ENCODE measurements around the gene CNEP1R1. TPM values are rescaled to one million over a fixed set of nuclear protein-coding genes. Genes with fewer than 3 reads are reported as not detected.
A peak's percentile ranks its signal among the peaks of the same experiment; 100 is the strongest.

Gene CNEP1R1
- total RNA-seq, 2 experiments from 2014 or later: 19.9 to 24.1 TPM

GRCh38 chr16:50017553-50017952 is 7.5 kb upstream of the CNEP1R1 start:
- Histone ChIP-seq H3K4me1 (ENCODE audit: insufficient read depth, low read length, poor library complexity, severe bottlenecking) (no peaks in the 10 kb centered on the region), H3K4me2 (ENCODE audit: low read length) (no peak overlapping the region), H3K27ac (ENCODE audit: low read depth, low read length, poor library complexity, severe bottlenecking) (no peak overlapping the region), H3K9me3 (ENCODE audit: low read length) (no peaks in the 10 kb centered on the region), H3K4me3 (ENCODE audit: low read depth, low read length, poor library complexity, severe bottlenecking) (no peak overlapping the region), H3K79me2 (ENCODE audit: insufficient read depth, low read depth, low read length) (no peaks in the 10 kb centered on the region), H2AFZ (ENCODE audit: low read length) (no peak overlapping the region), H4K20me1 (ENCODE audit: insufficient read depth, low read length) (no peaks in the 10 kb centered on the region), H3K36me3 (ENCODE audit: insufficient read depth, low read length) (no peaks in the 10 kb centered on the region), H3K9me2 (ENCODE audit: insufficient read depth, low read length) (no peaks in the 10 kb centered on the region)
- TF ChIP-seq EZH2phosphoT487 (IDR thresholded peaks at IDR 0.05; ENCODE audit: borderline replicate concordance, low read depth, low read length) (no peak), CTCF (conservative IDR thresholded peaks at IDR 0.05; ENCODE audit: low read length) (no peak)
- ChIA-PET CTCF (ENCODE audit: unreplicated experiment) (no interaction called here), POLR2A (no interaction called here)
- BruUV-seq (replicated peaks): no TSS peak
- intact Hi-C loops (cut with micrococcal nuclease; ENCODE audit: unreplicated experiment): no loop called here
- no peak for DNase-seq (ENCODE audit: low spot score)

GRCh38 chr16:50021544-50021943 is 3.5 kb upstream of the CNEP1R1 start:
- no peak overlapping the region for H3K4me3 ChIP-seq (ENCODE audit: low read depth, low read length, poor library complexity, severe bottlenecking)
- H3K4me1 ChIP-seq (ENCODE audit: insufficient read depth, low read length, poor library complexity, severe bottlenecking): peaks cover 14% of the 10 kb centered on the region
- H2AFZ ChIP-seq (ENCODE audit: low read length): no peak overlapping the region
- intact Hi-C loops (cut with micrococcal nuclease; ENCODE audit: unreplicated experiment): no loop called here
- POLR2A ChIA-PET: interaction anchor here (1.3 kb wide), 1 partner anchor 212 kb away, joined by 3 read pairs; no protein-coding TSS in a partner anchor
- peaks cover 12% of the 10 kb centered on the region; the same call in 1 of the 2 replicates for H4K20me1 ChIP-seq (ENCODE audit: insufficient read depth, low read length)
- no peak overlapping the region for H3K4me2 ChIP-seq (ENCODE audit: low read length)
- DNase-seq (ENCODE audit: low spot score): peak; percentile 25
- TF ChIP-seq CTCF (conservative IDR thresholded peaks at IDR 0.05; ENCODE audit: low read length): 0 out of 2 replicates have a peak, but pooled peaks have one; percentile 33
- no peak for TF ChIP-seq EZH2phosphoT487 (IDR thresholded peaks at IDR 0.05; ENCODE audit: borderline replicate concordance, low read depth, low read length)
- no peaks in the 10 kb centered on the region for H3K9me2 ChIP-seq (ENCODE audit: insufficient read depth, low read length)
- CTCF ChIA-PET (ENCODE audit: unreplicated experiment): no interaction called here
- H3K9me3 ChIP-seq (ENCODE audit: low read length): no peaks in the 10 kb centered on the region
- peaks cover 13% of the 10 kb centered on the region for H3K79me2 ChIP-seq (ENCODE audit: insufficient read depth, low read depth, low read length)
- H3K27ac ChIP-seq (ENCODE audit: low read depth, low read length, poor library complexity, severe bottlenecking): no peak overlapping the region
- no peaks in the 10 kb centered on the region for H3K36me3 ChIP-seq (ENCODE audit: insufficient read depth, low read length)
- BruUV-seq (replicated peaks): no TSS peak

DNA sequence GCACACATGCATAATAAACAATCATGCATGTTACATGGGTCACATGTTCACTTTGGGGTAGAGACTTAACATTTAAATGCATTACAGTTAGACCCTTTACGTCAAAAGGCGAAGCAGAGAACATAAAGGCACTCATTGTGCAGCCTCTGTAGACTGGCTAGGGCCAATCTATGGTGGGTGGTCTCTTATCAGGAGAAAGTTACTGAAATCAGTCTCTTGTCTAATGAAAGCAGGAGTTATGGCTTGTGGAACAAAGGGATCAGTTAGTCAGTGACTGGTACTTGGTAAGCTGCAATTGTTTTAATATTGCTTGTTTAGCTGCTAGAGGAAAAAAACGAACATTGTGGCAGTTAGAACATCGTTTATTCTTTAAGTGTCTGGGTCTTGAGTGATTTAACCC is 1.4 kb upstream of the CNEP1R1 start:
- Histone ChIP-seq H3K4me1 (ENCODE audit: insufficient read depth, low read length, poor library complexity, severe bottlenecking) (peaks cover 14% of the 10 kb centered on the region), H3K4me2 (ENCODE audit: low read length) (no peak overlapping the region), H2AFZ (ENCODE audit: low read length) (0 out of 2 replicates have a peak overlapping the region, but pooled peaks have one; percentile 18), H3K9me2 (ENCODE audit: insufficient read depth, low read length) (no peaks in the 10 kb centered on the region), H3K27ac (ENCODE audit: low read depth, low read length, poor library complexity, severe bottlenecking) (no peak overlapping the region), H3K79me2 (ENCODE audit: insufficient read depth, low read depth, low read length) (peaks cover 32% of the 10 kb centered on the region), H4K20me1 (ENCODE audit: insufficient read depth, low read length) (peaks cover 13% of the 10 kb centered on the region; the same call in 1 of the 2 replicates), H3K4me3 (ENCODE audit: low read depth, low read length, poor library complexity, severe bottlenecking) (no peak overlapping the region), H3K9me3 (ENCODE audit: low read length) (no peaks in the 10 kb centered on the region), H3K36me3 (ENCODE audit: insufficient read depth, low read length) (peaks cover 13% of the 10 kb centered on the region)
- no peak for TF ChIP-seq CTCF (conservative IDR thresholded peaks at IDR 0.05; ENCODE audit: low read length)
- TF ChIP-seq EZH2phosphoT487 (IDR thresholded peaks at IDR 0.05; ENCODE audit: borderline replicate concordance, low read depth, low read length): no peak
- CTCF ChIA-PET (ENCODE audit: unreplicated experiment): no interaction called here
- intact Hi-C loops (cut with micrococcal nuclease; ENCODE audit: unreplicated experiment): loop anchor here (1.0 to 2.0 kb wide), 3 partner anchors 43 to 187 kb away; partner anchors contain the start of gene TENT4B
- DNase-seq (ENCODE audit: low spot score): no peak
- no TSS peak for BruUV-seq (replicated peaks)
- POLR2A ChIA-PET: interaction anchor here (0.6 to 1.4 kb wide), 2 partner anchors 187 to 565 kb away, joined by 3 read pairs; no protein-coding TSS in a partner anchor

Data from OCI-LY7 (cell line).